Esophagus squamous epithelium (tissue), 4 donors: ENCODE data around the gene UNC93B1.

Source experiments
- CTCF ChIP-seq, 6 experiments: fragments of 450-650 bp in 4 of 6; fragments of 200-600 bp in 2 of 6; sonication (generic) in 2 of 6; IDR thresholded peaks; one replicate each; pipeline ENCODE4 v1.5.1; 2016 to 2019; ENCODE audit warnings: antibody characterized with exemption in 6 of 6, mild to moderate bottlenecking in 4 of 6, moderate library complexity in 4 of 6
- POLR2A ChIP-seq, 4 donors: fragments of 450-650 bp; IDR thresholded peaks; one replicate each; pipeline ENCODE4 v1.6.1; 2017; ENCODE audit warnings: antibody characterized with exemption in 4 of 4, mild to moderate bottlenecking in 4 of 4, moderate library complexity in 3 of 4

GRCh38 chr11:68013611-68014156 is 9.8 kb upstream of the UNC93B1 start:
- TF ChIP-seq POLR2A (IDR thresholded peaks at IDR 0.05), result no peak
- TF ChIP-seq CTCF (IDR thresholded peaks at IDR 0.05), result no peak
